Spinal cord (tissue), 10 donors: ENCODE measurements around the gene RUSC2. TPM values are rescaled to one million over a fixed set of nuclear protein-coding genes. Genes with fewer than 3 reads are reported as not detected.
"Not testable (repeated sequence)": the region's sequence is repeated elsewhere in the genome, so short reads cannot be mapped to it uniquely, and the experiment has no call there.

Source experiments
- DNase-seq, 6 donors: peaks; one replicate each; pipeline versions ENCODE4 v3.0.0 to v3.0.0-alpha.2; 2013 to 2015; ENCODE audit warnings: low spot score in 6 of 6, low read depth in 4 of 6
- H3K27ac ChIP-seq: one replicate; pipeline ENCODE4 v1.5.1; 2013; ENCODE audit warnings: low read depth, low read length, control low read depth
- H3K27me3 ChIP-seq: one replicate; pipeline ENCODE4 v1.6.1; 2013; ENCODE audit warnings: low read length; ENCODE audit not compliant: control insufficient read depth, insufficient read depth
- H3K36me3 ChIP-seq: one replicate; pipeline ENCODE4 v1.6.1; 2013; ENCODE audit warnings: low read length; ENCODE audit not compliant: control insufficient read depth, insufficient read depth
- H3K4me1 ChIP-seq: one replicate; pipeline ENCODE4 v1.6.1; 2013; ENCODE audit warnings: low read length; ENCODE audit not compliant: control insufficient read depth, insufficient read depth
- H3K4me3 ChIP-seq: one replicate; pipeline ENCODE4 v1.5.1; 2013; ENCODE audit warnings: low read depth, low read length, control low read depth
- H3K9me3 ChIP-seq: one replicate; pipeline ENCODE4 v1.6.1; 2013; ENCODE audit warnings: low read length; ENCODE audit not compliant: control insufficient read depth, insufficient read depth
- WGBS: methylation state at CpG from one replicate; pipeline ENCODE4 v1.1.5; 2013; ENCODE audit warnings: missing lambda C conversion rate; ENCODE audit not compliant: insufficient coverage; 5-methylcytosine and 5-hydroxymethylcytosine counted together
- polyA plus RNA-seq, 2 donors: library from polyadenylated mRNA; unstranded; fragments of 120-200 nt; gene quantifications; one replicate each; pipeline ENCODE4 v1.2.1, GENCODE V29; 2013; ENCODE audit not compliant: insufficient read length in 2 of 2
- total RNA-seq, 2 donors: library from RNA; depleted of rRNA in 1 of 2; stranded (reverse); fragments of 120-200 nt in 1 of 2; fragments of >200 nt in 1 of 2; gene quantifications; one replicate each; pipeline versions ENCODE4 v1.2.3 to v1.2.4, GENCODE V29; 2013 to 2014
- donor health status: healthy.

The RUSC2 gene
- total and polyA plus RNA-seq, 4 donors: 29.2 to 87.8 (median 55.3) TPM

DNA sequence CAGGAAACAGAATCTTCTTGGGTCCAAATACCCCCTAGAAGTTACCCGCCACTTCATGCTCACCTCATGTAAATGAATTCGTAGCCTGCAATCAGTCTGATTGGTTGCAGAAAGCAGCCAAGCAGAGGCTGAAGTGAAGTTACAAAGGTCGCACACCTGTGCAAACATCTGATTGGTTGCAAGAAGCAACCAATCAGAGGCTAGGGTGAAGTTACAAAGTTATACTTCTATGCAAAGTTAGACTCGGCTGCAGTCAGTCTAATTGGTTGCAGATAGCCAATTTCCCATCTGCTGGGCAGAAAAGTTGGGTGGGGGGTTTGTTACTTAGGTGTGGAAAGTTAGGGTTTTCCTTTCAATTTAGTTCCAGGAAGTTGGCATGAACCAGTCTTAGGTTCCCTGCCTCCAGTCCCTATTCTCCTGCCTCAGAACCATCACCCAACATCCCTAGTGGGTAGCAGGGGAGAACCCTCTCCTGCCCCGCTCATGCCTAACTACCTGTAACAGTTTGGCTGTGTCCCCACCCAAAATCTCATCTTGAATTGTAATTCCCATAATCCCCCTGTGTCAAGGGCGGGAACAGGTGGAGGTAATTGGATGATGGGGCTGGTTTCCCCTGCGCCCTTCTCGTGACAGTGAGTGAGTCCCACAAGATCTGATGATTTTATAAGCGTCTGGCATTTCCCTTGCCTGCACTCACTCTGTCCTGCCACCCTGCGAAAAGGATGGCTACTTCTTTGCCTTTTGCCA lies 1.2 kb upstream of the RUSC2 start:
- DNase-seq: no peak
- Histone ChIP-seq H3K27ac (peak overlapping the region; percentile 91), H3K9me3 (no peaks in the 10 kb centered on the region), H3K4me3 (peak overlapping the region; percentile 78), H3K27me3 (no peaks in the 10 kb centered on the region), H3K36me3 (no peaks in the 10 kb centered on the region), H3K4me1 (peaks cover 18% of the 10 kb centered on the region)
- 67% methylated on average over 8 of the region's 10 CpGs for WGBS

DNA sequence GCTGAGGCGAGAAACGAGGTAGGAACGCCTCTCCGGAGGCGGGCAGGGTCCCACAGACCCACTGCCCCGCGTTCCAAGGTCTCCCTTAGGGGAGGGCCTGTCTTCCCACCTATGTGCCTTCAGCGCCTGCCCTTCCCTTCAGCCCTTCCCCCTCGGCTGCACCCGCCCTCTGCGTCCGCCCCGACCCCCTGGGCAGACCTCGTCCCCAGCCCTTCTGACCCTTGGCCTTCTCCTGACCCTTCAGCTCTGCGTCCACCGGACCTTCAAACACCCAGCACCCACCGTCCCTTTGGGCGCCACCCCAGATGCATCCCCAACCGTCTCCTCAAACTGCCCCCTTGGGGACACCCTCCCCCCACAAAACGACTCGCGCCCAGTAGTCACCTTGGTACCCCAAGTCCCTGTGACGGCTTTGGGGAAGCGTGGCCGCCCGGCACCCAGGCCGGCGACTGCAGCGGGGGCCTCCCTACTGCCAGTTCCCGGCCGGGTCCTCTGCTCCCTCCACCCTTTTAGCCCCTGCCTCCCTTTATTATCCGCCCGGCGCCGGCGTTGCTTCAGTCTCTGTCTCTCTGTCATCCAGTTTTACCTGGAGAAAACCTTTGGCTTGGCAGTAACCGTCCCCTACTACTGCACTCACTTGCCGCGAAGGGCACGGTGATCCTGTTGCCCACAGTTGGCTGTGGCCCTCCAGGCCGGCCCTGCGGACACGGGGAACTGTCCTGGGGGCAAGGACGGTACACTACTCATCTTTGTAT lies 421 bp downstream of the RUSC2 start:
- WGBS: 3% methylated on average over 44 of the region's 44 CpGs
- peak overlapping the region; percentile 78 for H3K4me3 ChIP-seq
- peaks cover 18% of the 10 kb centered on the region for H3K4me1 ChIP-seq
- no peaks in the 10 kb centered on the region for H3K27me3 ChIP-seq
- H3K9me3 ChIP-seq: peaks cover 2% of the 10 kb centered on the region
- no peaks in the 10 kb centered on the region for H3K36me3 ChIP-seq
- peak in 3 of 6 donors; percentile 43 to 63 (median 60) for DNase-seq
- H3K27ac ChIP-seq: peak overlapping the region; percentile 91

DNA sequence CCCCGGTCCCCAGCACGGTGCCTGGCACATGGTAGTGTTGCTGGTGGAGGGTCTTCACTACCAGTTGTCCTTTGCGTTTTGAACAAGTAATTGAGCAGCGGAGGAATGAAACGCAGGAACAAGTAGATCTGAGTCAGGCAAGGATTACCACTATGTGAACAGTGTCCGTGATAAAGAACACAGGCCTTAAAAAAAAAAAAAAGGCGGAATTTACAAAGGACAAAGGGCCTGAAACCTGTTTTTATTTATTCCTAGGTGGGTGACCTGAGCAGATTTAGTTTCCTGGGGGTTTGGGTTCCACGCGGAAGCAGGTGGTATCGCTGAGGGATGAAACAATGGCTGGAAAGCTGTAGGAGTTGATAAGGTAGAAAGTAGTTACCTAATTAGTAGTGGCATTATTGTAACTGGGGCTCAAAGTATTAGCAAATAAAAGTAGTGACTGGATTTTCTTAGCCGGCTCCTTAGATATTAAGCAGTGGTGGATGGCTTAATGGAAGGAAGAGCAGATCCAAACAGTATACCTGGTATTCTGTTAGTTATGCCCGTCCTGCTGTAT lies 1.1 kb downstream of the RUSC2 start:
- H3K9me3 ChIP-seq: peaks cover 2% of the 10 kb centered on the region
- H3K4me1 ChIP-seq: peaks cover 18% of the 10 kb centered on the region
- H3K27ac ChIP-seq: peak overlapping the region; percentile 91
- DNase-seq: peak in 1 of 6 donors; percentile 62
- H3K36me3 ChIP-seq: no peaks in the 10 kb centered on the region
- 52% methylated on average over 12 of the region's 12 CpGs for WGBS
- H3K4me3 ChIP-seq: peak overlapping the region; percentile 78
- H3K27me3 ChIP-seq: no peaks in the 10 kb centered on the region

DNA sequence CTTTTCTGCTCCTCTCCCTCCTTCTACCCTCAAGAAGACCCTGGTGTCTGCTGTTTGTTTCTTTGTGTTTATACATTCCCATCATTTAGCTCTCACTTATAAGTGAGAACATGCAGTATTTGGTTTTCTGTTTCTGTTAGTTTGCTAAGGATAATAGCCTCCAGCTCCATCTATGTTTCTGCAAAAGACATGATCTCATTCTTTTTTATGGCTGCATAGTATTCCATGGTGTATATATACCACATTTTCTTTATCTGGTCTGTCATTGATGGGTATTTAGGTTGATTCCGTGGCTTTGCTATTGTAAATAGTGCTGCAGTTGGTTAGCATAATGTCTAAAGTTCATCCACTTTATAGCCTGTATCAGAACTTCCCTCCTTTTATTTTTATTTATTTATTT lies 3.2 kb downstream of the RUSC2 start:
- DNase-seq, H3K9me3 ChIP-seq, H3K27me3 ChIP-seq, H3K27ac ChIP-seq, H3K4me3 ChIP-seq, H3K36me3 ChIP-seq: not testable (repeated sequence)
- WGBS: no CpG with 5 or more reads among the region's 1 CpG
- H3K4me1 ChIP-seq: peaks cover 18% of the 10 kb centered on the region

DNA sequence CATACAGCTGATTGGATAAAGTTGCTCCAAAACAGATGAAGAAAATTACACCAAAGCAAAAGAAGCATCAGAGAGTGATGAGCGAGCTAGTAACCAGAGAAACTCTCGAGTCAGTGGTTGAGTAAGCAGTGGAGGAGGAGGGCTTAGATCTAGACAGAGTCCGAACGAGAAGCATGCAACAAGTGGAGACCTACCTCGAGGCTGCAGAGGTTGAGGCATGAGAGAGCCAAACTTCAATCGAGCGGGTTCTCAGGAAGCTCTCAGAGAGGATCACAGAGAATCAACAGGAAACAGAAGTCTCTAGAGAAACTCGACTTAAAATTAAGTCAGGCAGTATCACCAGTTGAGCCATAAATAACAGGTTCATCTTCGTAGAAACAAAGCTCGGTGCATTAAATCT lies 6.1 kb downstream of the RUSC2 start:
- no peak overlapping the region for H3K4me3 ChIP-seq
- H3K36me3 ChIP-seq: no peaks in the 10 kb centered on the region
- H3K27ac ChIP-seq: no peak overlapping the region
- H3K9me3 ChIP-seq: peaks cover 2% of the 10 kb centered on the region
- no peak for DNase-seq
- peaks cover 5% of the 10 kb centered on the region for H3K4me1 ChIP-seq
- WGBS: 89% methylated on average over 10 of the region's 10 CpGs
- no peaks in the 10 kb centered on the region for H3K27me3 ChIP-seq

DNA sequence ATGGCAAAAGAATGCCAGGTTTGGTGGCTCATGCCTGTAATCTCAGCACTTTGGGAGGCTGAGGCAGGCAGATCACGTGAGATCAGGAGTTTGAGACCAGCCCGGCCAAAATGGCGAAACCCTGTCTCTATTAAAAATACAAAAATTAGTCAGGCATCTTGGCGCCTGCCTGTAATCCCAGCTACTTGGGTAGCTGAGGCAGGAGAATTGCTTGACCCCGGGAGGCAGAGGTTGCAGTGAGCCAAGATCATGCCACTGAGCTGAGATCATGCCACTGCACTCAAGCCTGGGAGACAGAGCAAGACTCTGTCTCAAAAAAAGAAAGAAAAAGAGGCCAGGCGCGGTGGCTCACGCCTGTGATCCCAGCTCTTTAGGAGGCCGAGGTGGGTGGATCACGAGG lies 8.3 kb downstream of the RUSC2 start:
- H3K27ac ChIP-seq, H3K27me3 ChIP-seq, DNase-seq, H3K9me3 ChIP-seq, H3K4me1 ChIP-seq, H3K4me3 ChIP-seq, H3K36me3 ChIP-seq: not testable (repeated sequence)
- WGBS: 93% methylated on average over 9 of the region's 10 CpGs

DNA sequence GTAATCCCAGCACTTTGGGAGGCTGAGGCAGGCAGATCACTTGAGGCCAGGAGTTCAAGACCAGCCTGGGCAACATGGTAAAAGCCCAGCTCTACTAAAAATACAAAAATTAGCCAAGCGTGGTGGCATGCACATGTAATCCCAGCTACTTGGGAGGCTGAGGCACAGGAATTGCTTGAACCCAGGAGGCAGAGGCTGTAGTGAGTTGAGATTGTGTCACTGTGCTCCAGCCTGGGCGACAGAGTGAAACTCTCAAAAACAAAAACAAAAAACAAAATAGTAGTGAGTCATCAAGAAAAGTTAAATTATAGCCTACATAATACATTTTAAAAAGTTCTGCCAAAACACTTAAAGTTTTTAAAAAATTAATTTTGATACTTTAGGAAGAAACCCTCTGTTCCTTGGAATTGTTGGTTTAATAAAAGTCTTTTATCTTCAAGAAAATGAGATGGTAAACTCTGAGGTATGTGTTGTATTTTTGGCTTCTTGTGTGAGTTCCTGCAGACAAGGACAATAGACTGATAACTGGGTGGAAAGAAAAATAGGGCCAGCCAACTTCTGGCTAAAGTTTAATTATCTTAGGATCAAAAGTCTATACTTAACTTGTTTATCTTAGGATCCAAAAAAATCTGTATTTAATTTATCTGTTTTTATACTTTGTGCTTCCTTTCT lies 9.3 kb downstream of the RUSC2 start:
- Histone ChIP-seq H3K9me3 (peaks cover 2% of the 10 kb centered on the region), H3K4me1 (no peaks in the 10 kb centered on the region), H3K27me3 (no peaks in the 10 kb centered on the region), H3K4me3 (no peak overlapping the region), H3K27ac (no peak overlapping the region), H3K36me3 (no peaks in the 10 kb centered on the region)
- no CpG with 5 or more reads among the region's 2 CpGs for WGBS
- DNase-seq: no peak

DNA sequence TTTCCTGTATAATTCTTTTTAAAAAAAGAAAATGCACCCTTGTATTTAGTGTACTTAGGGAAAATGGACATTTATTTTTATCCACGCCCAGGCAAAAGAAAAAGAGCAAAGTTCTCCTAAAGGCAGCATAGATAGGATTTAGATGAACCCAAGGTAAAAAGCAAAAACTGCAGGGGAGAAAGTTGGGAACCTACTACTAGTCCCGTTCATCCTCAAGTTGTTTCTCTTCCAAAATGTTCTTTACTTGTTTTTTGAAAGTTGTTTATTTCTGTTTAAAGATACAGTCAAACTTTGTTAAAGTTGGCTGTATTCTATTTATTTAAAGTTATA lies 9.8 kb downstream of the RUSC2 start:
- Histone ChIP-seq H3K36me3 (no peaks in the 10 kb centered on the region), H3K4me3 (no peak overlapping the region), H3K4me1 (no peaks in the 10 kb centered on the region), H3K27ac (no peak overlapping the region), H3K9me3 (peaks cover 2% of the 10 kb centered on the region), H3K27me3 (no peaks in the 10 kb centered on the region)
- no CpG with 5 or more reads among the region's 2 CpGs for WGBS
- DNase-seq: no peak

DNA sequence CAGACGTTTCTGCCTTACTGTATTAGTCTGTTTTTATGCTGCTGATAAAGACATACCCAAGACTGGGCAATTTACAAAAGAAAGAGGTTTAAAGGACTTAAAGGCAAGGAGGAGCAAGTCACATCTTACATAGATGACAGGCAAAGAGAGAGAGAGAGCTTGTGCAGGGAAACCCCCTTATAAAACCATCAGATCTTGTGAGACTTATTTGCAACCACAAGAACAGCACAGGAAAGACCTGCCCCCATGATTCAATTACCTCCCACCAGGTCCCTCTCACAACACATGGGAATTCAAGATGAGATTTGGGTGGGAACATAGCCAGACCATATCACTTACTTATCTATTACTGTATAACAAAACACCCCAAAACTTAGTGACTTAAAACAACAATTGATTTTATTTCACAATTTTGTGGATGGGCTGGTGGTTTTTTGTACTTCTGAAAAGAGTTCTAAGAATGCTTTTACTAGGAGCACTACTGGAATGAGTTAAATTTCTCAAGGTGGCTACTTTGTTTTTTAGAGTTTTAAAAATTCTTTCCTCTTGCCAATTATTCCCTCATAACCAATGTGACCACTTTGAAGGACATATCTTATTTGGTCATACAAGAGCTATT lies 10.3 kb downstream of the RUSC2 start:
- H3K4me3 ChIP-seq: no peak overlapping the region
- H3K9me3 ChIP-seq: peaks cover under 1% of the 10 kb centered on the region
- H3K4me1 ChIP-seq: no peaks in the 10 kb centered on the region
- no peak overlapping the region for H3K27ac ChIP-seq
- no CpG with 5 or more reads among the region's 1 CpG for WGBS
- H3K27me3 ChIP-seq: no peaks in the 10 kb centered on the region
- DNase-seq: no peak
- no peaks in the 10 kb centered on the region for H3K36me3 ChIP-seq
